GM21737 (cell line): ENCODE results near the gene RBBP4.
"Not testable (repeated sequence)": the region's sequence is repeated elsewhere in the genome, so short reads cannot be mapped to it uniquely, and the experiment has no call there.

Experiments used
- ATAC-seq: cut with Tn5 transposase; IDR thresholded peaks from one replicate; pipeline ENCODE4 v1.9.1; 2021; ENCODE audit warnings: mild to moderate bottlenecking, moderate library complexity; ENCODE audit not compliant: unreplicated experiment

RBBP4 gene

GRCh38 chr1:32650752-32651460 lies at the start of gene RBBP4:
Gene RBBP4 (plus strand): TSS chr1:32651208. CDS start chr1:32651307, 99 bp downstream.
- peak; percentile 77 for ATAC-seq

- no peak for ATAC-seq
These were observed 45.1 kb upstream of the RBBP4 start for GRCh38 chr1:32605711-32606424.

- ATAC-seq, result no peak
These were observed 44.2 kb upstream of the RBBP4 start for GRCh38 chr1:32606565-32607371.

- ATAC-seq, result no peak
These were observed 41.8 kb upstream of the RBBP4 start for GRCh38 chr1:32609180-32609579.

GRCh38 chr1:32611859-32612188 lies 39.2 kb upstream of the RBBP4 start:
- no peak for ATAC-seq

- no peak for ATAC-seq
These were observed 38.7 kb upstream of the RBBP4 start for GRCh38 chr1:32612189-32612881.

GRCh38 chr1:32613472-32613871 lies 37.5 kb upstream of the RBBP4 start:
- no peak for ATAC-seq

GRCh38 chr1:32618673-32619221 lies 32.3 kb upstream of the RBBP4 start:
- ATAC-seq, result no peak

- ATAC-seq, result peak; percentile 73
These were observed 31.1 kb upstream of the RBBP4 start for GRCh38 chr1:32619701-32620485.

GRCh38 chr1:32622205-32622604 lies 28.8 kb upstream of the RBBP4 start:
- no peak for ATAC-seq

GRCh38 chr1:32622806-32623681 lies 28.0 kb upstream of the RBBP4 start:
- no peak for ATAC-seq

- ATAC-seq, result no peak
These were observed 27.2 kb upstream of the RBBP4 start for GRCh38 chr1:32623775-32624174.

GRCh38 chr1:32626176-32626575 lies 24.8 kb upstream of the RBBP4 start:
- ATAC-seq, result no peak

- peak; percentile 67 for ATAC-seq
These were observed 23.3 kb upstream of the RBBP4 start for GRCh38 chr1:32627596-32628162.

GRCh38 chr1:32630173-32630572 lies 20.8 kb upstream of the RBBP4 start:
- ATAC-seq, result not testable (repeated sequence)

GRCh38 chr1:32632829-32633228 lies 18.2 kb upstream of the RBBP4 start:
- ATAC-seq, result no peak

GRCh38 chr1:32635508-32636277 lies 15.3 kb upstream of the RBBP4 start:
- ATAC-seq, result no peak
